Heart left ventricle (tissue), 16 donors: ENCODE results near the gene SPNS3. TPM values are rescaled to one million over a fixed set of nuclear protein-coding genes. Genes with fewer than 3 reads are reported as not detected.

Source experiments
- ATAC-seq, 4 donors: fragments of 200-7000 bp; cut with Tn5 transposase; one replicate each; pipeline ENCODE4 v1.9.1; 2020 to 2022; ENCODE audit warnings: moderate library complexity in 4 of 4, mild to moderate bottlenecking in 3 of 4, moderate number of reproducible peaks in 1 of 4
- DNase-seq, 5 donors: peaks; one replicate each; pipeline ENCODE4 v3.0.0-alpha.2; 2020
- H3K27ac ChIP-seq, 12 donors: fragments of 200-600 bp; sonication (generic) in 4 of 12; one replicate each; pipeline versions ENCODE4 v1.5.0 to v1.8.0; 2016 to 2022; ENCODE audit warnings: mild to moderate bottlenecking in 2 of 12
- H3K27me3 ChIP-seq, 9 donors: fragments of 200-600 bp; sonication (generic) in 2 of 9; one replicate each; pipeline versions ENCODE4 v1.5.1 to v1.8.0; 2016 to 2022; ENCODE audit warnings: mild to moderate bottlenecking in 3 of 9
- H3K36me3 ChIP-seq, 9 donors: fragments of 200-600 bp; sonication (generic) in 2 of 9; one replicate each; pipeline versions ENCODE4 v1.5.0 to v1.8.0; 2018 to 2022; ENCODE audit warnings: mild to moderate bottlenecking in 2 of 9
- H3K4me1 ChIP-seq, 12 donors: fragments of 200-600 bp; sonication (generic) in 4 of 12; one replicate each; pipeline versions ENCODE4 v1.5.0 to v1.8.0; 2016 to 2022; ENCODE audit warnings: mild to moderate bottlenecking in 3 of 12
- H3K4me3 ChIP-seq, 12 donors: fragments of 200-600 bp; sonication (generic) in 4 of 12; one replicate each; pipeline versions ENCODE4 v1.5.0 to v1.8.0; 2017 to 2022; ENCODE audit warnings: mild to moderate bottlenecking in 9 of 12, moderate library complexity in 4 of 12
- H3K9me3 ChIP-seq, 12 donors: fragments of 200-600 bp; sonication (generic) in 4 of 12; one replicate each; pipeline versions ENCODE4 v1.5.0 to v1.8.0; 2016 to 2022; ENCODE audit warnings: mild to moderate bottlenecking in 1 of 12
- CTCF ChIP-seq, 12 donors: fragments of 200-600 bp; sonication (generic) in 4 of 12; IDR thresholded peaks; one replicate each; pipeline versions ENCODE4 v1.5.0 to v1.8.0; 2018 to 2022; ENCODE audit warnings: antibody characterized with exemption in 12 of 12, mild to moderate bottlenecking in 5 of 12
- POLR2A ChIP-seq, 2 donors: fragments of 450-650 bp; IDR thresholded peaks; one replicate each; pipeline ENCODE4 v1.6.1; 2017; ENCODE audit warnings: antibody characterized with exemption in 2 of 2, mild to moderate bottlenecking in 2 of 2, moderate library complexity in 2 of 2
- WGBS, 4 donors: extraction: QIAGEN DNeasy Blood & Tissue Kit in 2 of 4; methylation state at CpG; one replicate each; pipeline versions ENCODE4 v1.1.5 to v1.1.7; 2013 to 2018; 5-methylcytosine and 5-hydroxymethylcytosine counted together
- intact Hi-C, 10 donors: fragments of 100-400 bp; cut with DNase I; formaldehyde crosslinking; loops; one replicate each; pipeline versions ENCODE4 v1.11.1 to v1.14.2; 2022
- polyA plus RNA-seq, 2 donors: library from polyadenylated mRNA; stranded (reverse); fragments of 200-250 nt; gene quantifications; one replicate each; pipeline ENCODE4 v1.2.3, GENCODE V29; 2013
- total RNA-seq, 9 donors: library from RNA; depleted of rRNA in 2 of 9; stranded (reverse); fragments of >200 nt in 2 of 9; fragmentation: NEBNext Ultra II Directional in 3 of 9; extraction: Animal tissue kit (Norgen Biotek cat#: 25700) in 3 of 9; gene quantifications; one replicate each; pipeline versions ENCODE4 v1.1.0 to v1.2.4, GENCODE V29; 2016 to 2023
- donor health status: ischemic (EF 13 %, LVEDD 7.1; RV severe dilation, severe dysfunction).
- donor health status: healthy with polysubstance abuse.
- donor health status: DM: no; HTN: yes; CAD: no.
- donor health status: DM: no; HTN: no; CAD: no.
- donor health status: ischemic (EF 25% LVEDD 6.9; RV normal size, moderate dysfunction).
- donor health status: ischemic (EF 25% LVEDD 5.7; RV mildly dilated, moderate dysfunction).
- donor health status: healthy.
- donor health status: DM: yes; HTN: yes; CAD: no.
- donor health status: ischemic (EF 35%, LVEDD 5.7; RV mildly dilated, moderate dysfunction).
- donor health status: nonischemic (EF 11% LVEDD 7.7; RV severe dilation, severe dysfunction).
- donor health status: DM: yes; HTN: yes; CAD: no.
- donor health status: PGD.
- donor health status: ischemic (EF 29% LVEDD 5.4; RV normal size, mild dysfunction).
- donor health status: nonischemic (EF 23%, LVEDD 6.1; RV moderate dilation, normal function).

The SPNS3 gene
- total and polyA plus RNA-seq, 11 donors, result 0.23 to 1.9 (median 1.1) TPM; not detected in 3

GRCh38 chr17:4436846-4437245, 3.1 kb downstream of the SPNS3 start:
- H3K27me3 ChIP-seq, result no peaks in the 10 kb centered on the region
- intact Hi-C loops, result loop anchor here in 2 of 10 donors (5.0 to 10.0 kb wide), 2 partner anchors 40 to 58 kb away; partner anchors contain the start of gene SPNS2 (in 1 of the 2)
- DNase-seq (no peak), ATAC-seq (no peak)
- H3K4me1 ChIP-seq, result peaks cover 0 to 35% (median 10%) of the 10 kb centered on the region in 12 donors
- H3K4me3 ChIP-seq, result no peak overlapping the region
- H3K27ac ChIP-seq, result no peak overlapping the region
- no peak for TF ChIP-seq POLR2A (IDR thresholded peaks at IDR 0.05)
- TF ChIP-seq CTCF (IDR thresholded peaks at IDR 0.05), result no peak
- no peaks in the 10 kb centered on the region for H3K9me3 ChIP-seq
- H3K36me3 ChIP-seq, result no peaks in the 10 kb centered on the region
- 81 to 91% (median 87%) methylated on average over 7 of the region's 7 CpGs for WGBS, 4 donors

- Histone ChIP-seq H3K36me3 (no peaks in the 10 kb centered on the region), H3K27me3 (no peaks in the 10 kb centered on the region), H3K4me3 (no peak overlapping the region), H3K9me3 (no peaks in the 10 kb centered on the region), H3K4me1 (peaks cover 0 to 34% (median 10%) of the 10 kb centered on the region in 12 donors), H3K27ac (no peak overlapping the region)
- intact Hi-C loops, result loop anchor here in 2 of 10 donors (5.0 to 10.0 kb wide), 2 partner anchors 39 to 56 kb away; partner anchors contain the start of gene SPNS2 (in 1 of the 2)
- TF ChIP-seq POLR2A (IDR thresholded peaks at IDR 0.05) (no peak), CTCF (IDR thresholded peaks at IDR 0.05) (no peak)
- DNase-seq (no peak), ATAC-seq (no peak)
- whole genome bisulfite sequencing, 4 donors, result 88 to 95% (median 93%) methylated on average over 10 to 17 of the region's 17 CpGs
Observed at GRCh38 chr17:4438162-4438944, 4.6 kb downstream of the SPNS3 start.

GRCh38 chr17:4440021-4440420, 6.3 kb downstream of the SPNS3 start:
- intact Hi-C loops, result loop anchor here in 1 of 10 donors (10.0 kb wide), 1 partner anchor 55 kb away; the partner anchor contains the start of gene SPNS2
- ATAC-seq, result no peak
- Histone ChIP-seq H3K4me1 (peaks cover 0 to 34% (median 14%) of the 10 kb centered on the region in 12 donors), H3K27me3 (no peaks in the 10 kb centered on the region), H3K27ac (peak overlapping the region in 1 of 12 donors; percentile 24), H3K4me3 (no peak overlapping the region), H3K9me3 (no peaks in the 10 kb centered on the region), H3K36me3 (no peaks in the 10 kb centered on the region)
- DNase-seq, result no peak
- TF ChIP-seq CTCF (IDR thresholded peaks at IDR 0.05), result no peak
- TF ChIP-seq POLR2A (IDR thresholded peaks at IDR 0.05), result no peak
- WGBS, 4 donors, result 84 to 90% (median 86%) methylated on average over 3 to 8 of the region's 8 CpGs
